DOHH2 (cell line): ENCODE data around the gene MMEL1.

Experiments
- H3F3A ChIP-seq: fragments of 200-600 bp; sonication (generic), shearing (Covaris generic); 2 replicates; pipeline ENCODE4 v1.6.0; 2016; ENCODE audit warnings: antibody characterized with exemption, mild to moderate bottlenecking; ENCODE audit not compliant: control insufficient read depth, insufficient read depth
- H3K27ac ChIP-seq: fragments of 200-600 bp; sonication (generic); 2 replicates; pipeline ENCODE4 v1.5.1; 2014; ENCODE audit warnings: low read depth, mild to moderate bottlenecking, low read length, moderate library complexity
- H3K27me3 ChIP-seq: fragments of 200-600 bp; sonication (generic); 2 replicates; pipeline ENCODE4 v1.6.1; 2014; ENCODE audit warnings: mild to moderate bottlenecking, low read length, mixed read lengths; ENCODE audit not compliant: control insufficient read depth
- H3K36me3 ChIP-seq: fragments of 200-600 bp; sonication (generic); 2 replicates; pipeline ENCODE4 v1.6.1; 2014; ENCODE audit warnings: mild to moderate bottlenecking, low read length, moderate library complexity, mixed read lengths; ENCODE audit not compliant: control insufficient read depth
- H3K4me1 ChIP-seq: fragments of 200-600 bp; sonication (generic); 2 replicates; pipeline ENCODE4 v1.6.1; 2014; ENCODE audit warnings: mild to moderate bottlenecking, low read length, mixed read lengths; ENCODE audit not compliant: control insufficient read depth
- H3K4me2 ChIP-seq: fragments of 200-600 bp; sonication (generic); 2 replicates; pipeline ENCODE4 v1.6.0; 2014; ENCODE audit warnings: mild to moderate bottlenecking, low read length, moderate library complexity
- H3K4me3 ChIP-seq: fragments of 200-600 bp; sonication (generic); 2 replicates; pipeline ENCODE4 v1.5.1; 2014; ENCODE audit warnings: mild to moderate bottlenecking, low read length, mixed read lengths
- H3K79me2 ChIP-seq: fragments of 200-600 bp; sonication (generic); 2 replicates; pipeline ENCODE4 v1.6.1; 2014; ENCODE audit warnings: mild to moderate bottlenecking, low read length, mixed read lengths; ENCODE audit not compliant: control insufficient read depth
- H3K9me2 ChIP-seq: fragments of 200-600 bp; sonication (generic); replicated peaks from 2 replicates; pipeline ENCODE4 v1.6.1; 2014; ENCODE audit warnings: mild to moderate bottlenecking, low read length, mixed read lengths; ENCODE audit not compliant: control insufficient read depth
- H3K9me3 ChIP-seq: fragments of 200-600 bp; sonication (generic); 2 replicates; pipeline ENCODE4 v1.6.1; 2014; ENCODE audit warnings: antibody characterized with exemption, low read length, mixed read lengths; ENCODE audit not compliant: control insufficient read depth, insufficient read depth
- H4K20me1 ChIP-seq: fragments of 200-600 bp; sonication (generic); 2 replicates; pipeline ENCODE4 v1.6.0; 2014; ENCODE audit warnings: low read depth, mild to moderate bottlenecking, antibody characterized with exemption, low read length, moderate library complexity; ENCODE audit not compliant: control insufficient read depth, insufficient read depth
- EZH2phosphoT487 ChIP-seq: fragments of 200-600 bp; sonication (generic); IDR thresholded peaks from 2 replicates; pipeline ENCODE4 v1.6.1; 2017; ENCODE audit warnings: borderline replicate concordance, mild to moderate bottlenecking, antibody characterized with exemption, low read length, moderate library complexity, mixed read lengths
- TF ChIP-seq, protein P1 (sequence below): fragments of 200-600 bp; sonication (generic); IDR thresholded peaks from one replicate; pipeline ENCODE4 v1.5.1; 2014; ENCODE audit warnings: antibody characterized with exemption, mild to moderate bottlenecking, low read depth, low read length; ENCODE audit not compliant: poor library complexity, severe bottlenecking

Gene MMEL1

DNA sequence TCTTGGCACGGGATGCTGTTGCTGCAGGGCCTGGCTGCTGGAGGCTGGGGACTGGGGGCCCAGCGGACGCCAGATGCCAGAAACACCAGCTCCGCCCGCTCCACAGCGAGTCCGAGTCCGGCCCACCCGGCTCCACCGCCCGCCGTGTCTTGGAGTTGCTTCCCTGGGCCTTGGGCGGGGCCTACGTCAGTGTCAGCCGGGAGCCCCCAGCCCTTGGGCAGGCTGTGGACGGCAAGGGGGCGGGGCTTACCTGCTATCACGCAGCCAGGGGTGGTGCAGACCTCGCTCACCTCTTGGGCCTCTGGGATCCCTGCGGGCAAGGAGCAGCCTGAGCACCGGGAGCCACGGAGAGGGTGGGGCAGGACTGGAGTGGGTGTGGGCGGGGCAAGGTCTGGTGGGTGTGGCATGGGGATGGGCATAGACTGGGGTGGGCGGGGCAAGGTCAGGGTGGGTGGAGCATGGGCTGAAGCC is 21.8 kb downstream of the MMEL1 start:
- Histone ChIP-seq H3K27ac (no peak overlapping the region), H3F3A (no peaks in the 10 kb centered on the region), H3K9me3 (no peaks in the 10 kb centered on the region; the same call in 1 of the 2 replicates), H3K36me3 (no peaks in the 10 kb centered on the region), H3K9me2 (no peaks in the 10 kb centered on the region), H4K20me1 (no peaks in the 10 kb centered on the region), H3K4me3 (no peak overlapping the region), H3K4me2 (no peak overlapping the region), H3K79me2 (no peaks in the 10 kb centered on the region), H3K27me3 (peaks cover 13% of the 10 kb centered on the region), H3K4me1 (no peaks in the 10 kb centered on the region)
- TF ChIP-seq EZH2phosphoT487 = no peak
- TF ChIP-seq, protein P1, sequence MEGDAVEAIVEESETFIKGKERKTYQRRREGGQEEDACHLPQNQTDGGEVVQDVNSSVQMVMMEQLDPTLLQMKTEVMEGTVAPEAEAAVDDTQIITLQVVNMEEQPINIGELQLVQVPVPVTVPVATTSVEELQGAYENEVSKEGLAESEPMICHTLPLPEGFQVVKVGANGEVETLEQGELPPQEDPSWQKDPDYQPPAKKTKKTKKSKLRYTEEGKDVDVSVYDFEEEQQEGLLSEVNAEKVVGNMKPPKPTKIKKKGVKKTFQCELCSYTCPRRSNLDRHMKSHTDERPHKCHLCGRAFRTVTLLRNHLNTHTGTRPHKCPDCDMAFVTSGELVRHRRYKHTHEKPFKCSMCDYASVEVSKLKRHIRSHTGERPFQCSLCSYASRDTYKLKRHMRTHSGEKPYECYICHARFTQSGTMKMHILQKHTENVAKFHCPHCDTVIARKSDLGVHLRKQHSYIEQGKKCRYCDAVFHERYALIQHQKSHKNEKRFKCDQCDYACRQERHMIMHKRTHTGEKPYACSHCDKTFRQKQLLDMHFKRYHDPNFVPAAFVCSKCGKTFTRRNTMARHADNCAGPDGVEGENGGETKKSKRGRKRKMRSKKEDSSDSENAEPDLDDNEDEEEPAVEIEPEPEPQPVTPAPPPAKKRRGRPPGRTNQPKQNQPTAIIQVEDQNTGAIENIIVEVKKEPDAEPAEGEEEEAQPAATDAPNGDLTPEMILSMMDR = no peak

DNA sequence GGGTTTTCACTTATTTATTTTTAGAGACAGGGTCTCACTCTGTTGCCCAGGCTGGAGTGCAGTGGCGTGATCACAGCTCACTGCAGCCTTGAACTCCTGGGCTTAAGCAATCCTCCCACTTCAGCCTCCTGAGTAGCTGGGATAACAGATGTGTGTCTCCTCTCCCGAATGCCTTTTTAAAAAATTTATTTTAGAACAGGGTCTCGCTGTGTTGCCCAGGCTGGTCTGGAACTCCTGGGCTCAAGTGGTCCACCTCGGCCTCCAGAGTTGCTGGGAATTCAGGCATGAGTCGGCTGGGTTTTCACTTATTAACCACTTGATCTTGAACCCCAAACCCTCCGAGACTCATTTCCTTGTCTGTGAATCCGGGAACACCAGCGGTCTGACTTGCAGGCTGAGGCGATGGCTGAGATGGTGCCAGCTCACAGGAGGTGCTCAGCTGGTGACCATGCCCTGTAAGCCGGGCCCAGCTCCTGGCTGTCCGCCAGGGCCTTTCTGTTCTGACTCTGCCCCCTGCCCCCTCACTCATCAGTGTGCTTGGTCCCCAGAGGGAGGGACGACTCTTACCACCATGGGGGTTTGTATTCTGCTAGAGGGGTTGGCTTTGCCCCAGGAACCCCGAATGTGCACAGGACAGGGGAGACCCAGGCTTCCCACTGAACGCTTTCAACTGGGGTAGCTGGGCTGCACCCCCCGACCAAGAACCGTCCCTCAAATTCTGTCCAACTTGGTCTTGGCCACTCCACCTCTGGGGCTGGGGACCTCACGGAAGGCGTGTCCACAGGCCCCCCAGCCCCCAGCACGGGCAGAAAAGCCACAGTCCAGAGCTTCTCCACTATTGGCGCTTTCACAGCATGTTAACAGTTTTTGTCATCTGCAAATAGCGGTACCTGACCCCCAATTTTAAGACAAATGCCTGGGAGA is 22.5 kb downstream of the MMEL1 start:
- Histone ChIP-seq H3K9me3 (no peaks in the 10 kb centered on the region; the same call in 1 of the 2 replicates), H3K27me3 (peaks cover 8% of the 10 kb centered on the region), H3K4me3 (no peak overlapping the region), H3K79me2 (no peaks in the 10 kb centered on the region), H4K20me1 (no peaks in the 10 kb centered on the region), H3K36me3 (no peaks in the 10 kb centered on the region), H3K9me2 (no peaks in the 10 kb centered on the region), H3K27ac (no peak overlapping the region), H3K4me1 (no peaks in the 10 kb centered on the region), H3F3A (no peaks in the 10 kb centered on the region), H3K4me2 (no peak overlapping the region)
- no peak for TF ChIP-seq EZH2phosphoT487
- TF ChIP-seq, protein P1 = no peak

DNA sequence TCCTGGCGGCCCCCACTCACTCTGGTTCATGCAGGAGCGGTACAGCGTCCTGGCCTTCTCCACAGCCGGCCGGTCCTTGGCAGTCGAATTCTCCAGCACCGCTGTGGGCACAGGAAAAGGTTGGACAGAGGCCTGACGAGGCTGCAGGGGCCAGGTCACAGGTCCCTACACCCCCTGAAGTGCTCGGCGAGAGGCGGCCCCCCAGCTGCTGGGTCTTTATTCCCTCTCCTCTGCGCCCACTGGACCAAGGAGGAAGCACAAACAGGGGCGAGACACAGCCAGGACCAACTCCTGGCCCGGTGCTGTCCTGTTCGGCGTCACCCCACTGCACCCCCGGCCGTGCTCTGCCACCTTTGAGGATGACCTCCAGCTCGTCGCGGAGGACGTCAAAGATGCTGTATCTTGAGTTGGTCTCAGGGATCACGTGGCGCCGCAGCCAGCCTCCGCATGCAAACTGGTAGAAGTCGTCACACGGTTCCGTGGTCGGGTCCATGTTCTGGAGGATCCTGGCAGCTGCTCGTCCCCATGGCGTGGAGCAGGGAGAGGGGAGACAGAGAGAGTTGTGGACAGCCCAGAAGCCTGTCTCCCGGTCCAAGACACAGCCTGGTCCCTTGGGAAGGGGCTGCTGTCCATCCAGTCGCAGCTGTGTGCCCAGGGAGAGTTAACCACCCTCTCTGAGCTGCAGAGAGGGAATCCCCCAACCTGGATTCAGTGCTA is 23.3 kb downstream of the MMEL1 start:
- no peaks in the 10 kb centered on the region; the same call in 1 of the 2 replicates for H3K9me3 ChIP-seq
- no peaks in the 10 kb centered on the region for H3K36me3 ChIP-seq
- no peak overlapping the region for H3K27ac ChIP-seq
- no peaks in the 10 kb centered on the region for H3K79me2 ChIP-seq
- H3K4me2 ChIP-seq = no peak overlapping the region
- no peaks in the 10 kb centered on the region for H3F3A ChIP-seq
- H4K20me1 ChIP-seq = no peaks in the 10 kb centered on the region
- H3K4me3 ChIP-seq = no peak overlapping the region
- no peaks in the 10 kb centered on the region for H3K9me2 ChIP-seq
- TF ChIP-seq EZH2phosphoT487 = no peak
- TF ChIP-seq, protein P1 = no peak
- no peaks in the 10 kb centered on the region for H3K4me1 ChIP-seq
- 0 out of 2 replicates have a peak, but pooled peaks cover 2% of the 10 kb centered on the region for H3K27me3 ChIP-seq
